HepG2 (cell line): ENCODE data around the gene CPPED1. TPM values are rescaled to one million over a fixed set of nuclear protein-coding genes. Genes with fewer than 3 reads are reported as not detected.

ENCODE experiments used
- ATAC-seq: fragments of 200-7000 bp; cut with Tn5 transposase; 3 replicates; pipeline ENCODE4 v1.9.1; 2020; ENCODE audit warnings: mild to moderate bottlenecking, moderate library complexity
- BruUV-seq: library from RNA; stranded (reverse); fragments of 400-500 nt; replicated peaks from 2 replicates; lab custom pipeline; 2021; lab: Mats Ljungman, UMichigan
- CTCF ChIA-PET: fragments of 300-600 bp; formaldehyde crosslinking; extraction: SDS; loops from one replicate; lab custom pipeline; 2021; ENCODE audit warnings: low total read pairs, inconsistent platforms, low intra/inter-chr PET ratio; lab: Yijun Ruan, JAX
- POLR2A ChIA-PET: fragments of 350-600 bp; sonication (Branson Sonifier 250); formaldehyde crosslinking; loops from one replicate; lab custom pipeline; 2020; ENCODE audit warnings: antibody characterized with exemption, inconsistent platforms; lab: Yijun Ruan, JAX
- DNase-seq: peaks from one replicate; pipeline ENCODE4 v3.0.0-alpha.2; 2015; ENCODE audit warnings: low spot score
- FAIRE-seq: peaks from 3 replicates; lab custom pipeline; 2011; peaks lifted over from hg19 to GRCh38; lab: Jason Lieb, UNC
- H2AFZ ChIP-seq: one replicate; pipeline ENCODE4 v1.6.1; 2011; ENCODE audit warnings: low read length, inconsistent platforms
- H3K27ac ChIP-seq: fragments of 300-600 bp; 3 replicates; pipeline ENCODE4 v1.8.0; 2011; ENCODE audit warnings: mixed run types, mild to moderate bottlenecking, mixed read lengths, low read length, inconsistent platforms; ENCODE audit not compliant: insufficient read depth; ENCODE audit errors: extremely low read length
- H3K27me3 ChIP-seq, 2 experiments: fragments of 200-600 bp in 1 of 2; 2 replicates in 1 of 2; 3 replicates in 1 of 2; pipeline versions ENCODE4 v1.6.0 to v1.8.0; 2011; ENCODE audit warnings: low read length in 2 of 2, mild to moderate bottlenecking in 2 of 2, moderate library complexity in 2 of 2, inconsistent platforms in 1 of 2; ENCODE audit not compliant: insufficient read depth in 2 of 2, control insufficient read depth in 1 of 2
- H3K36me3 ChIP-seq, 2 experiments: fragments of 200-600 bp in 1 of 2; replicated peaks in 1 of 2; 2 replicates in 1 of 2; 3 replicates in 1 of 2; pipeline versions ENCODE4 v1.5.1 to v1.8.0; 2011; ENCODE audit warnings: low read length in 2 of 2, inconsistent platforms in 1 of 2; ENCODE audit not compliant: insufficient read depth in 2 of 2, control insufficient read depth in 1 of 2
- H3K4me1 ChIP-seq: 2 replicates; pipeline ENCODE4 v1.5.1; 2012; ENCODE audit warnings: low read length, inconsistent platforms; ENCODE audit not compliant: insufficient read depth
- H3K4me2 ChIP-seq: 2 replicates; pipeline ENCODE4 v1.6.0; 2011; ENCODE audit warnings: low read depth, low read length, inconsistent platforms
- H3K4me3 ChIP-seq, 3 experiments: fragments of 200-600 bp in 1 of 3; sonication (generic), shearing (Covaris generic) in 1 of 3; replicated peaks in 1 of 3; 2 replicates each; pipeline ENCODE4 v1.5.1; 2011 to 2016; ENCODE audit warnings: low read length in 3 of 3, inconsistent platforms in 2 of 3, low read depth in 2 of 3, mild to moderate bottlenecking in 2 of 3, control low read depth in 1 of 3, mixed read lengths in 1 of 3; ENCODE audit not compliant: insufficient read depth in 1 of 3
- H3K79me2 ChIP-seq: one replicate; pipeline ENCODE4 v1.6.1; 2011; ENCODE audit warnings: low read length, inconsistent platforms; ENCODE audit not compliant: insufficient read depth
- H3K9ac ChIP-seq: 2 replicates; pipeline ENCODE4 v1.6.0; 2011; ENCODE audit warnings: mild to moderate bottlenecking, low read depth, low read length, inconsistent platforms; ENCODE audit not compliant: insufficient read depth
- H3K9me3 ChIP-seq: 2 replicates; pipeline ENCODE4 v1.5.1; 2012; ENCODE audit warnings: mild to moderate bottlenecking, low read length
- H4K20me1 ChIP-seq: 2 replicates; pipeline ENCODE4 v1.6.0; 2011; ENCODE audit warnings: inconsistent platforms, mild to moderate bottlenecking, low read length, moderate library complexity; ENCODE audit not compliant: insufficient read depth
- HNRNPL ChIP-seq: fragments of 200-400 bp; formaldehyde crosslinking; IDR thresholded peaks from 2 replicates; pipeline ENCODE4 v1.6.1; 2017; ENCODE audit warnings: mild to moderate bottlenecking, low read depth, low read length
- PLSCR1 ChIP-seq: sonication (generic); formaldehyde crosslinking; IDR thresholded peaks from 2 replicates; pipeline ENCODE4 v1.5.0; 2020; ENCODE audit warnings: missing genetic modification reagents, mild to moderate bottlenecking, borderline replicate concordance
- ZMAT3 ChIP-seq: sonication (generic); formaldehyde crosslinking; conservative IDR thresholded peaks from 2 replicates; pipeline ENCODE4 v1.7.0; 2021; ENCODE audit warnings: missing genetic modification reagents
- ZNF234 ChIP-seq: sonication (generic); formaldehyde crosslinking; conservative IDR thresholded peaks from 2 replicates; pipeline ENCODE4 v1.5.1; 2020; ENCODE audit warnings: mild to moderate bottlenecking, missing genetic modification reagents
- ZNF530 ChIP-seq: sonication (generic); formaldehyde crosslinking; IDR thresholded peaks from 2 replicates; pipeline ENCODE4 v1.5.0; 2020; ENCODE audit warnings: low read depth, mild to moderate bottlenecking, missing genetic modification reagents
- WGBS: methylation state at CpG from one replicate; pipeline ENCODE4 v1.1.6; 2017; ENCODE audit warnings: low lambda C conversion rate; 5-methylcytosine and 5-hydroxymethylcytosine counted together
- in situ Hi-C: cut with HindIII; loops from 2 replicates; pipeline ENCODE4 v1.10.0; 2017; ENCODE audit warnings: low pct_unique_long_range_greater_than_20kb; ENCODE audit not compliant: extremely low pct_ligation_motif_present
- intact Hi-C: fragments of 100-400 bp; cut with micrococcal nuclease; formaldehyde crosslinking; loops from one replicate; pipeline ENCODE4 v1.10.0; 2022; ENCODE audit not compliant: unreplicated experiment
- polyA plus RNA-seq, 8 experiments: library from polyadenylated mRNA; depleted of rRNA in 3 of 8; stranded (reverse) in 7 of 8; unstranded in 1 of 8; fragments of >200 nt; fragmentation: Illumina TruSeq in 4 of 8; extraction: Trizol in 4 of 8; gene quantifications; 2 replicates each; pipeline versions ENCODE4 v1.2.1 to v1.2.3, GENCODE V29; 2011 to 2016; ENCODE audit warnings: low read depth in 4 of 8, missing spikeins in 1 of 8, mixed read lengths in 1 of 8; ENCODE audit not compliant: insufficient read depth in 1 of 8
- total RNA-seq, 5 experiments: library from RNA; depleted of rRNA; stranded (reverse); fragments of >200 nt; fragmentation: Illumina TruSeq; extraction: Trizol; gene quantifications; 2 replicates each; pipeline ENCODE4 v1.2.3, GENCODE V29; 2016; ENCODE audit warnings: low read depth in 1 of 5

The CPPED1 gene
- total and polyA plus RNA-seq, 2 of the 13 experiments (the other 11 are each of a cell fraction or from before 2014, with no cell fraction given): 66.6 to 71.3 TPM

GRCh38 chr16:12752159-12752558 is 51.5 kb downstream of the CPPED1 start:
- Histone ChIP-seq H3K9me3 (no peaks in the 10 kb centered on the region), H3K79me2 (peaks cover 24% of the 10 kb centered on the region), H4K20me1 (no peaks in the 10 kb centered on the region), H2AFZ (no peak overlapping the region), H3K4me3 (no peak overlapping the region), H3K27ac (no peak overlapping the region), H3K36me3 (peaks cover 2 to 16% of the 10 kb centered on the region in 2 experiments; a peak in 4 of 5 replicates), H3K9ac (no peak overlapping the region), H3K4me2 (no peak overlapping the region), H3K27me3 (no peaks in the 10 kb centered on the region), H3K4me1 (peaks cover 40% of the 10 kb centered on the region)
- FAIRE-seq (no peak), ATAC-seq (no peak), DNase-seq (no peak)
- in situ Hi-C loops (no loop called here), intact Hi-C loops (no loop called here)
- POLR2A ChIA-PET: no interaction called here
- CTCF ChIA-PET: no interaction called here
- TF ChIP-seq ZNF530: no peak
- TF ChIP-seq HNRNPL: no peak
- BruUV-seq: no TSS peak
- 98% methylated on average over 2 of the region's 2 CpGs for WGBS

- ATAC-seq: no peak
- DNase-seq: no peak
- Histone ChIP-seq H3K27ac (no peak overlapping the region), H3K27me3 (no peaks in the 10 kb centered on the region), H3K4me1 (peaks cover 32% of the 10 kb centered on the region), H3K4me2 (no peak overlapping the region), H3K36me3 (peaks cover 3 to 18% of the 10 kb centered on the region in 2 experiments; a peak in 4 of 5 replicates), H2AFZ (no peak overlapping the region), H3K9me3 (peaks cover 4% of the 10 kb centered on the region), H3K4me3 (no peak overlapping the region), H4K20me1 (no peaks in the 10 kb centered on the region), H3K9ac (no peak overlapping the region), H3K79me2 (peaks cover 23% of the 10 kb centered on the region)
- POLR2A ChIA-PET: no interaction called here
- TF ChIP-seq ZNF234 (CRISPR knock-in tag): 0 out of 2 replicates have a peak, but pooled peaks have one; percentile 12
- no peak for TF ChIP-seq PLSCR1 (CRISPR knock-in tag)
- no peak for TF ChIP-seq ZMAT3 (CRISPR knock-in tag)
- CTCF ChIA-PET: no interaction called here
- BruUV-seq: no TSS peak
- FAIRE-seq: no peak
- WGBS: 97% methylated on average over 9 of the region's 9 CpGs
- in situ Hi-C loops: no loop called here
- intact Hi-C loops: no loop called here
Observed at GRCh38 chr16:12750554-12750918, 53.2 kb downstream of the CPPED1 start.
